ENCODE results near the gene SPATA2. TPM values are rescaled to one million over a fixed set of nuclear protein-coding genes. Genes with fewer than 3 reads are reported as not detected.
"Not testable (repeated sequence)": the region's sequence is repeated elsewhere in the genome, so short reads cannot be mapped to it uniquely, and the experiment has no call there.

Gene SPATA2, protein sequence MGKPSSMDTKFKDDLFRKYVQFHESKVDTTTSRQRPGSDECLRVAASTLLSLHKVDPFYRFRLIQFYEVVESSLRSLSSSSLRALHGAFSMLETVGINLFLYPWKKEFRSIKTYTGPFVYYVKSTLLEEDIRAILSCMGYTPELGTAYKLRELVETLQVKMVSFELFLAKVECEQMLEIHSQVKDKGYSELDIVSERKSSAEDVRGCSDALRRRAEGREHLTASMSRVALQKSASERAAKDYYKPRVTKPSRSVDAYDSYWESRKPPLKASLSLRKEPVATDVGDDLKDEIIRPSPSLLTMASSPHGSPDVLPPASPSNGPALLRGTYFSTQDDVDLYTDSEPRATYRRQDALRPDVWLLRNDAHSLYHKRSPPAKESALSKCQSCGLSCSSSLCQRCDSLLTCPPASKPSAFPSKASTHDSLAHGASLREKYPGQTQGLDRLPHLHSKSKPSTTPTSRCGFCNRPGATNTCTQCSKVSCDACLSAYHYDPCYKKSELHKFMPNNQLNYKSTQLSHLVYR
- total RNA-seq (2014; rRNA removed; shearing (Covaris generic)) = 6.7 and 8.7 TPM in 2 replicates
- polyA plus RNA-seq (2015; cell fraction: cytosol; rRNA removed) = 12.4 and 13.3 TPM in 2 replicates
- polyA plus RNA-seq (2015; cell fraction: nucleus; rRNA removed) = 7.3 and 9.5 TPM in 2 replicates

GRCh38 chr20:49915380-49916145 lies at the start of gene SPATA2:
TSS of gene SPATA2 (minus strand) at chr20:49915529. CDS start at chr20:49908490, 7,039 bp downstream.
- DNase-seq (ENCODE audit: low read depth) = peak; percentile 93

GRCh38 chr20:49961413-49961812 lies 46.1 kb upstream of the SPATA2 start:
- DNase-seq (ENCODE audit: low read depth) = no peak

GRCh38 chr20:49957089-49957938 lies 42.0 kb upstream of the SPATA2 start:
- not testable (repeated sequence) for DNase-seq (ENCODE audit: low read depth)

GRCh38 chr20:49956689-49957088 lies 41.4 kb upstream of the SPATA2 start:
- no peak for DNase-seq (ENCODE audit: low read depth)

GRCh38 chr20:49955830-49956396 lies 40.6 kb upstream of the SPATA2 start:
- not testable (repeated sequence) for DNase-seq (ENCODE audit: low read depth)

DNA sequence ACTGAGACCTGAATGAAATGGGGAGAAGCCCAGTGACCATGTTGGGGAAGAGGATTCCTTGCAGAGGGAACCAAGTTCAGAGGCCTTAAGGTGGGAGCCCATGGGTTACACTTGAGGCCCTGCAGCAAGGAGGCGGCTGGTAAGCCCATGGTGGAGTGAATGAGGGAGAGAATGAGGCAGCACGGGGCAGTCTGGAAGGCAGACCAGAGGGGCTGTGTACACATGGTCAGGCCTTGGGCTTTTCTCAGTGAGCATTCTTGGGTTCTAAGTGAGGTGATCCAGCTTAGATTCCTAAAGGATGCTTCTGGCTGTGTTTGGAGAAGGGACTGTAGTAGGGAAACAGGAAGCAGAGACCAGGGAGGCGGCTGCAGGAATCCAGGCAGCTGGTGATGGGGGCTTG lies 39.8 kb upstream of the SPATA2 start:
- no peak for DNase-seq (ENCODE audit: low read depth)

GRCh38 chr20:49951151-49951550 lies 35.8 kb upstream of the SPATA2 start:
- DNase-seq (ENCODE audit: low read depth) = peak; percentile 78

DNA sequence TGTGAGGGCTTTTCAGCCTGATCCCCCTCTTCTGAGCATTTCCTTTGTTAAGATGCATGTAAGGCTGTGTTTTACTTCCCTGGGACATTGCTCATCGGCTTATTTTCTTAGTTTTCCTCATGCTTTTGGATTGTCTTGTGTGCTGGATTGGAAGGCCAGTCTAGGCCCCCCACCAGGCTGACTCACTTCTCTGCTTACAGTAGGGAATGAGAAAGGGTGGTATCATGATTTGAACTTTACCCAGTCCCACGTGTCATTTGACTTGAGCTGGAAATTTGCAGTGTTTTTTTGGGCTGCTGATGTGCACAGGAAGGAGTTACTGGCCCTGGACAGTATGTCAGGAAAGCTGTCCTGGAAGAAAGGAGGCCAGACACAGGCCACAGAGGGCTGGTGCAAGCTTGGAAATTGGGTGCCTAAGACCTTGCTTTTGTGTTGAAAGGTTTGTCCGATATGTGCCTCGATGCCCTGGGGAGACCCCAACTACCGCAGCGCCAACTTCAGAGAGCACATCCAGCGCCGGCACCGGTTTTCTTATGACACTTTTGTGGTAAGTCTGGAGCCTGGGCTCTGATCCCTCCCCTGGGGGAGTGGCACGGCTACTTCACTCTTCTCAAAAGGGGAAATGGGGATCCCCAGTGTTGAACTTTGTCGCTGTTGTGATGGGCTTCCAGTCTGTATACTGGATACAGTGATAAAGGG lies 33.6 kb upstream of the SPATA2 start:
- DNase-seq (ENCODE audit: low read depth) = peak; percentile 96

GRCh38 chr20:49948178-49948577 lies 32.8 kb upstream of the SPATA2 start:
- DNase-seq (ENCODE audit: low read depth) = no peak

DNA sequence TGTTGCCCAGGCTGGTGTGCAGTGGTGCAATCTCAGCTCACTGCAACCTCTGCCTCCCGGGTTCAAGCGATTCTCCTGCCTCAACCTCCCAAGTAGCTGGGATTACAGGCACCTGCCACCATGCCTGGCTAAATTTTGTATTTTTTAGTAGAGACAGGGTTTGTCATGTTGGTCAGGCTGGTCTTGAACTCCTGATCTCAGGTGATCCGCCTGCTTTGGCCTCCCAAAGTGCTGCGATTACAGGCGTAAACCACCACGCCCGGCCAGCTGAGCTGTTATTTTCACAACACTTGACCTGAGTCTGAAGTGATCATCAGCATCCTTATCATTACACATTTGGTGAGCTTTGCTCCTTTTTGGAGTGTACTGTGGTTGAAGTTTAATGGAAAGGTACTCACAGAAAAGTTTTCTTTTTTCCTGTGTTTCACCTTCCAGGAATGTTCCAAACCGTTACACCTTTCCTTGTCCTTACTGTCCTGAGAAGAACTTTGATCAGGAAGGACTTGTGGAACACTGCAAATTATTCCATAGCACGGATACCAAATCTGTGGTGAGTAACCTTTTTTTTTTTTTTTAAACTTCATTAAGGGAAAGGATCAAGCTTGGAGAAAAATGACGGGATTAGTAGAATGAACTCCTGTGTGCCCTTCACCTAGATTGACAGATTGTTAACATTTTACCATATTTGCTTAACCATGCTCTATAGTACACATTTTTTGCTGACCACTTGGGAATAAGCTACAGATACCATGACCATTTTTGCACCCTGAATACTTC lies 30.6 kb upstream of the SPATA2 start:
- DNase-seq (ENCODE audit: low read depth) = no peak

DNA sequence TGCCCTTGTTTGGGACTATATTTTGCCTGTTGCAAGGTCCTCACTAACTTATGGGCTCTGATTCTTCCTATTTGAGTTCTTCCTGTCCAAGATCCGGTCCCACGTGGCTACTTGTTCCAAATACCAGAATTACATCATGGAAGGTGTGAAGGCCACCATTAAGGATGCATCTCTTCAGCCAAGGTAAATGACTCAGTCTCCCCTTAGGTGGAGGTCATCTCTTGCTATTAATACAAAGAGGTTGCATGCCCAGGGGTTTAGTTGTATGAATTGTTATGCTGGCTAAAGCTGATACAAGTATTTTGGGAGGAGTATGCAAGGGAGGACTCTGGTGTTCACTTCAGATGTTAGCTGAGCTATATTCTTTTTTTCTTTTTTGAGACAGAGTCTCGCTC lies 30.0 kb upstream of the SPATA2 start:
- DNase-seq (ENCODE audit: low read depth) = no peak

DNA sequence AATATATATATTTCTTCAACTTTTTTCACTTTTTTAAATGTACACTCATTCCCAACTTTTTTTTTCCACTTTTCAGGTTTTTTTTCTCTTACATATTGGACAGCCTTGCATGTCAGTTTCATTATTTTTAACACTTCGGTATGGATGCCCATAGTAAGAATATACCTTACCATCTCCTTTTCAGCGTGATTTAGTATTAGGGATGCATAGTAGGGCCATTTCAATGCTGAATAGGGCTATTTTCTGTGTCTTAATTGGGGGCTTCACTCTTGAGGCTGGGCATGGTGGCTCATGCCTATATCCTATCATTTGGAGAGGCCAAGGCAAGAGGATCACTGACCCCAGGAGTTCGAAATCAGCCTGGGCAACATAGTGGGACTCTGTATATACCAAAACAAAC lies 27.6 kb upstream of the SPATA2 start:
- no peak for DNase-seq (ENCODE audit: low read depth)

DNA sequence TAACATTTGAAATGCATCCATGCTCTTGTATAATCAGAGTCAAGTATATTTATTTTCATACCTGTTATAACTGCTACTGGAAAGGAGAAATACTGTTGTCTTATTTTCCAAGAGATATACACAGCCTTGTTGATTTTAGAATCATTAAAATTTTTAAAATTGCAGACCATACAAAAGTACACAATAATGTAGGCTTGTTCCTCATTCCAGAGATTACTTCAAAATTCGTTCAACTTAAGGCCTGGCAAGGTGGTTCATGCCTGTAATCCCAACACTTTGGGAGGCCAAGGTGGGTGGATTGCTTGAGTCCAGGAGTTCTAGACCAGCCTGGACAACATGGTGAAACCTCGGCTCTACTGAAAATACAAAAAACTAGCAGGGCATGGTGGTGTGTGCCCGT lies 27.0 kb upstream of the SPATA2 start:
- DNase-seq (ENCODE audit: low read depth) = no peak

DNA sequence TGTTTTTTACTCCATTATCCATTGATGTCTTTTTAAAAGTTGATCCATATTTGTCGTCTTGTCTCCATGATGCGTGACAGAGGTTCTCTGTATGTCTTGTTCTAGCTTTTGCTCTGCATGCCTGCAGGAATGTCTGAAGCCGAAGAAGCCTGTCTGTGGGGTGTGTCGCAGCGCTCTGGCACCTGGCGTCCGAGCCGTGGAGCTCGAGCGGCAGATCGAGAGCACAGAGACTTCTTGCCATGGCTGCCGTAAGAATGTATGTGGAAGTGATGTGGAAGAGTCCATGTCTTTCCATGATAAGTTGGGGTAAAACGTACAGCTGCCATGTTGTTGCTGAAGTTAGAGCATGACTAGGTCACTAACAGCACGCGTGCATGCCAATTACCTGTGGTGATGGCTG lies 26.1 kb upstream of the SPATA2 start:
- DNase-seq (ENCODE audit: low read depth) = no peak

DNA sequence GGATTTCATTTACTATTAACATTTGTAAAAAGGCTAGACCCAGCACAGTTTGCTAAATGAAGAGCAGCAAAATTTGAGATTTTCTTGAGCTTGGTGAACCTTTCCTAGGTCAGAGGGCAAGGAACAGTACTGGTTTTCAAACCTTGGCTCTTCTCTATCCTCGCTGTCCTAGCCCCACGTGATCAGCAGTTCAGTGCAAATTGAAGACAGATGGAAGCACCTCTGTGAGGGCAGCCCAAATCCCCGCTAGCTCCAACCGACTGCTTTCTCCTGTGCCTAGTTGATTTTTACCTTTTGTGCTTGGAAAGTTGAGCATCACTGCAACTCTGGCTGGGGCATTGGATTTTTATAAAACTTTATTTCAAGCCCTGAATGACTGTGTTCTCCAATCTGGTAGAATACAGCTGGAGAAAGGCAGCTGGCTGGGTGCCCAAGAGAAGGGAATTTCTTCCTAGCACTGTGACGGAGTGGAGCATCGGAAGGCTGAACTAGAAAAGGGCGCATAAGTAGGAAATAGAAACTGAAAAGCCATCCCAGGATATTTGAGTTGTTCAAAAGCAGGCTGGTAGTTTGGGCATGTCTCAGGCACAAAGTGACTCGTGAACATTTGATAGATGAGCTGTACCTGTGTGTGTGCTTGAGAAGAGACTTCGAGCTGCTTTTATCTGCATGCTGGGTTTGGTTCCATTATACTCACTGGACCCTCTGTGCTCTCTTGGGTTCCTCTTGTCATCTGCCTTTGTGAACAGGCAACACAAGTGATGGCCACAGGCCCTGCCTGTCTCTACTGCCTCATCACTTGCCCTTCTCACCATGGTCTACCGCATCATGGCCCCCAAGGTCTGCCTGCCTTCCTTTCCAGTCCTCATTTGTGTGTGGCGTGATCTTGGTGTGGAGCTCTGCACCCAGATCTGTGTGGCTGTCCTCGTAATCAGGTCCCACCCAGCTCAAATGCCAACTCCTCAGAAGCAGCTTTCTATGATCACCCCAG lies 23.1 kb upstream of the SPATA2 start:
- no peak for DNase-seq (ENCODE audit: low read depth)

- DNase-seq (ENCODE audit: low read depth) = no peak
Observed at GRCh38 chr20:49937027-49937929, 21.9 kb upstream of the SPATA2 start.
